Heart left ventricle (tissue), 16 donors: Measurements from ENCODE around the gene CRABP1. TPM values are rescaled to one million over a fixed set of nuclear protein-coding genes. Genes with fewer than 3 reads are reported as not detected.

ENCODE experiments used
- ATAC-seq, 4 donors: fragments of 200-7000 bp; cut with Tn5 transposase; one replicate each; pipeline ENCODE4 v1.9.1; 2020 to 2022; ENCODE audit warnings: moderate library complexity in 4 of 4, mild to moderate bottlenecking in 3 of 4, moderate number of reproducible peaks in 1 of 4
- DNase-seq, 5 donors: peaks; one replicate each; pipeline ENCODE4 v3.0.0-alpha.2; 2020
- H3K27ac ChIP-seq, 12 donors: fragments of 200-600 bp; sonication (generic) in 4 of 12; one replicate each; pipeline versions ENCODE4 v1.5.0 to v1.8.0; 2016 to 2022; ENCODE audit warnings: mild to moderate bottlenecking in 2 of 12
- H3K27me3 ChIP-seq, 9 donors: fragments of 200-600 bp; sonication (generic) in 2 of 9; one replicate each; pipeline versions ENCODE4 v1.5.1 to v1.8.0; 2016 to 2022; ENCODE audit warnings: mild to moderate bottlenecking in 3 of 9
- H3K36me3 ChIP-seq, 9 donors: fragments of 200-600 bp; sonication (generic) in 2 of 9; one replicate each; pipeline versions ENCODE4 v1.5.0 to v1.8.0; 2018 to 2022; ENCODE audit warnings: mild to moderate bottlenecking in 2 of 9
- H3K4me1 ChIP-seq, 12 donors: fragments of 200-600 bp; sonication (generic) in 4 of 12; one replicate each; pipeline versions ENCODE4 v1.5.0 to v1.8.0; 2016 to 2022; ENCODE audit warnings: mild to moderate bottlenecking in 3 of 12
- H3K4me3 ChIP-seq, 12 donors: fragments of 200-600 bp; sonication (generic) in 4 of 12; one replicate each; pipeline versions ENCODE4 v1.5.0 to v1.8.0; 2017 to 2022; ENCODE audit warnings: mild to moderate bottlenecking in 9 of 12, moderate library complexity in 4 of 12
- H3K9me3 ChIP-seq, 12 donors: fragments of 200-600 bp; sonication (generic) in 4 of 12; one replicate each; pipeline versions ENCODE4 v1.5.0 to v1.8.0; 2016 to 2022; ENCODE audit warnings: mild to moderate bottlenecking in 1 of 12
- CTCF ChIP-seq, 12 donors: fragments of 200-600 bp; sonication (generic) in 4 of 12; IDR thresholded peaks; one replicate each; pipeline versions ENCODE4 v1.5.0 to v1.8.0; 2018 to 2022; ENCODE audit warnings: antibody characterized with exemption in 12 of 12, mild to moderate bottlenecking in 5 of 12
- POLR2A ChIP-seq, 2 donors: fragments of 450-650 bp; IDR thresholded peaks; one replicate each; pipeline ENCODE4 v1.6.1; 2017; ENCODE audit warnings: antibody characterized with exemption in 2 of 2, mild to moderate bottlenecking in 2 of 2, moderate library complexity in 2 of 2
- WGBS, 4 donors: extraction: QIAGEN DNeasy Blood & Tissue Kit in 2 of 4; methylation state at CpG; one replicate each; pipeline versions ENCODE4 v1.1.5 to v1.1.7; 2013 to 2018; 5-methylcytosine and 5-hydroxymethylcytosine counted together
- intact Hi-C, 10 donors: fragments of 100-400 bp; cut with DNase I; formaldehyde crosslinking; loops; one replicate each; pipeline versions ENCODE4 v1.11.1 to v1.14.2; 2022
- polyA plus RNA-seq, 2 donors: library from polyadenylated mRNA; stranded (reverse); fragments of 200-250 nt; gene quantifications; one replicate each; pipeline ENCODE4 v1.2.3, GENCODE V29; 2013
- total RNA-seq, 9 donors: library from RNA; depleted of rRNA in 2 of 9; stranded (reverse); fragments of >200 nt in 2 of 9; fragmentation: NEBNext Ultra II Directional in 3 of 9; extraction: Animal tissue kit (Norgen Biotek cat#: 25700) in 3 of 9; gene quantifications; one replicate each; pipeline versions ENCODE4 v1.1.0 to v1.2.4, GENCODE V29; 2016 to 2023
- donor health status: ischemic (EF 13 %, LVEDD 7.1; RV severe dilation, severe dysfunction).
- donor health status: healthy with polysubstance abuse.
- donor health status: DM: no; HTN: yes; CAD: no.
- donor health status: DM: no; HTN: no; CAD: no.
- donor health status: ischemic (EF 25% LVEDD 6.9; RV normal size, moderate dysfunction).
- donor health status: ischemic (EF 25% LVEDD 5.7; RV mildly dilated, moderate dysfunction).
- donor health status: healthy.
- donor health status: DM: yes; HTN: yes; CAD: no.
- donor health status: ischemic (EF 35%, LVEDD 5.7; RV mildly dilated, moderate dysfunction).
- donor health status: nonischemic (EF 11% LVEDD 7.7; RV severe dilation, severe dysfunction).
- donor health status: DM: yes; HTN: yes; CAD: no.
- donor health status: PGD.
- donor health status: ischemic (EF 29% LVEDD 5.4; RV normal size, mild dysfunction).
- donor health status: nonischemic (EF 23%, LVEDD 6.1; RV moderate dilation, normal function).

The CRABP1 gene
- total and polyA plus RNA-seq, 11 donors = 0.46 TPM; not detected in 10

GRCh38 chr15:78360367-78360801 is 20.2 kb downstream of the CRABP1 start:
- Histone ChIP-seq H3K27me3 (peaks cover 0 to under 1% (median 0%) of the 10 kb centered on the region in 9 donors), H3K9me3 (no peaks in the 10 kb centered on the region), H3K4me3 (no peak overlapping the region), H3K4me1 (no peaks in the 10 kb centered on the region), H3K36me3 (no peaks in the 10 kb centered on the region), H3K27ac (peak overlapping the region in 1 of 12 donors; percentile 47)
- peak; percentile 85 to 98 (median 96) for ATAC-seq
- intact Hi-C loops = no loop called here
- TF ChIP-seq POLR2A (IDR thresholded peaks at IDR 0.05) (no peak), CTCF (IDR thresholded peaks at IDR 0.05) (no peak)
- 21 to 45% (median 43%) methylated on average over 6 of the region's 6 CpGs for WGBS, 4 donors
- DNase-seq = peak in 3 of 5 donors; percentile 25 to 69 (median 59)

GRCh38 chr15:78360958-78361718 is 21.0 kb downstream of the CRABP1 start:
- DNase-seq (no peak), ATAC-seq (no peak)
- intact Hi-C loops = no loop called here
- TF ChIP-seq CTCF (IDR thresholded peaks at IDR 0.05) (no peak), POLR2A (IDR thresholded peaks at IDR 0.05) (no peak)
- H3K4me3 ChIP-seq = no peak overlapping the region
- H3K9me3 ChIP-seq = no peaks in the 10 kb centered on the region
- peaks cover 0 to 6% (median 0%) of the 10 kb centered on the region in 12 donors for H3K4me1 ChIP-seq
- no peaks in the 10 kb centered on the region for H3K27me3 ChIP-seq
- 79 to 92% (median 83%) methylated on average over 8 of the region's 8 CpGs for WGBS, 4 donors
- H3K36me3 ChIP-seq = no peaks in the 10 kb centered on the region
- H3K27ac ChIP-seq = no peak overlapping the region

- ATAC-seq (no peak), DNase-seq (no peak)
- Histone ChIP-seq H3K27me3 (no peaks in the 10 kb centered on the region), H3K27ac (no peak overlapping the region), H3K9me3 (no peaks in the 10 kb centered on the region), H3K4me3 (no peak overlapping the region), H3K36me3 (no peaks in the 10 kb centered on the region), H3K4me1 (peaks cover 0 to 7% (median 0%) of the 10 kb centered on the region in 12 donors)
- WGBS, 4 donors = 88 to 94% (median 93%) methylated on average over 6 of the region's 6 CpGs
- intact Hi-C loops = no loop called here
- TF ChIP-seq POLR2A (IDR thresholded peaks at IDR 0.05) (no peak), CTCF (IDR thresholded peaks at IDR 0.05) (no peak)
These were observed 21.8 kb downstream of the CRABP1 start for GRCh38 chr15:78361771-78362506.

- Histone ChIP-seq H3K4me3 (no peak overlapping the region), H3K4me1 (peaks cover 0 to 7% (median 0%) of the 10 kb centered on the region in 12 donors), H3K36me3 (no peaks in the 10 kb centered on the region), H3K27me3 (no peaks in the 10 kb centered on the region), H3K27ac (no peak overlapping the region), H3K9me3 (no peaks in the 10 kb centered on the region)
- 77 to 85% (median 82%) methylated on average over 8 of the region's 8 CpGs for WGBS, 4 donors
- intact Hi-C loops = no loop called here
- ATAC-seq = no peak
- TF ChIP-seq CTCF (IDR thresholded peaks at IDR 0.05) (no peak), POLR2A (IDR thresholded peaks at IDR 0.05) (no peak)
- DNase-seq = no peak
These were observed 22.7 kb downstream of the CRABP1 start for GRCh38 chr15:78362716-78363380.
